ENCODE measurements around the gene FDXR.

DNA sequence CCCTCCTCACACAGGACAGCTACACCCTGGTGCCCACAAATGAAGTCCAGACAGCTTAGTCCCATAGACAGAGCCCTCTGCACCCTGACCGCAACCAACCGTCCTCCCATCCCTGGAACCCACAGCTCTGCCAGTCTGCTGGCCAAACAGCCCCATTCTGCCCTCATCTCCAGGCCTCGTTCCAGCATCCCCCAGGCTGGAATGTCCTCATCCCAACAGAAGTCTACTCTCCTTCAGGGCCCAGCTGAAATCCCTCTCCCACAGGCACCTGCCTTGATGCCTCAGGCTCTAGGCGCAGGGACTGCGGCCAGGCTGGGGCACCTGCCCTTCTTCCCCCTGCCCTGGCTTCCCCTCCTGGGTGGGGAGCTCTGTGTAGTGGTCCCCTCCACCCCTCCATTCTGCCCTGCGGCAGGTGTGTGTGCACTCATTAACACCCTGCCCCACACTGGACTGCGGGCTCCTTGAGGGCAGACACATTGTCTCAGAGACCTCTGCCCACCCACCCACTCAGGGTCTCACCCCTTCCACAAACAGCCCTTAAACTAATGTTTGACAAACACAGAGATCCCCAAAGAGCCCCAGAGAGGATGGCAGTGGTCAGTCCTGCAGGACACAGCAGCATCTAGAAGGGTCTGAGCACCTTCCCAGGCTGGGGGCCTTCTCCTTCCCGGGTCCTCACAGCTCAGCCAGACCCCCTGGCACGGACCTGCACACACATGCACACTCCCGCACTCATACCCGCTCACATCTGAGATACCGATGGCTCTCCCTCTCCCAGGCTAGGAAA, 13.9 kb downstream of the FDXR start:
- no peak for TF ChIP-seq POLR2A (IDR thresholded peaks at IDR 0.05)
- TF ChIP-seq, protein P1, sequence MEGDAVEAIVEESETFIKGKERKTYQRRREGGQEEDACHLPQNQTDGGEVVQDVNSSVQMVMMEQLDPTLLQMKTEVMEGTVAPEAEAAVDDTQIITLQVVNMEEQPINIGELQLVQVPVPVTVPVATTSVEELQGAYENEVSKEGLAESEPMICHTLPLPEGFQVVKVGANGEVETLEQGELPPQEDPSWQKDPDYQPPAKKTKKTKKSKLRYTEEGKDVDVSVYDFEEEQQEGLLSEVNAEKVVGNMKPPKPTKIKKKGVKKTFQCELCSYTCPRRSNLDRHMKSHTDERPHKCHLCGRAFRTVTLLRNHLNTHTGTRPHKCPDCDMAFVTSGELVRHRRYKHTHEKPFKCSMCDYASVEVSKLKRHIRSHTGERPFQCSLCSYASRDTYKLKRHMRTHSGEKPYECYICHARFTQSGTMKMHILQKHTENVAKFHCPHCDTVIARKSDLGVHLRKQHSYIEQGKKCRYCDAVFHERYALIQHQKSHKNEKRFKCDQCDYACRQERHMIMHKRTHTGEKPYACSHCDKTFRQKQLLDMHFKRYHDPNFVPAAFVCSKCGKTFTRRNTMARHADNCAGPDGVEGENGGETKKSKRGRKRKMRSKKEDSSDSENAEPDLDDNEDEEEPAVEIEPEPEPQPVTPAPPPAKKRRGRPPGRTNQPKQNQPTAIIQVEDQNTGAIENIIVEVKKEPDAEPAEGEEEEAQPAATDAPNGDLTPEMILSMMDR (IDR thresholded peaks at IDR 0.05): no peak

Measured in right lobe of liver (tissue), 4 donors.